ENCODE measurements around the gene SPINT2. TPM values are rescaled to one million over a fixed set of nuclear protein-coding genes. Genes with fewer than 3 reads are reported as not detected.
A peak's percentile ranks its signal among the peaks of the same experiment; 100 is the strongest.

SPINT2 gene
- total and polyA plus RNA-seq, 2 of the 13 experiments (the other 11 are each of a cell fraction or from before 2014, with no cell fraction given) = 0.31 to 0.77 TPM

- ChIA-PET POLR2A (interaction anchor here (1.1 to 1.9 kb wide), 3 partner anchors 11 to 71 kb away, joined by 3 to 11 read pairs (median 5); partner anchors contain the start of gene PSMD8), CTCF (ENCODE audit: low intra/inter-chr PET ratio, low total read pairs) (no interaction called here)
- intact Hi-C loops (cut with micrococcal nuclease; ENCODE audit: unreplicated experiment) = no loop called here
- Histone ChIP-seq H3K27me3 (ENCODE audit: control insufficient read depth in 1 of 2, insufficient read depth in 2 of 2, low read length in 2 of 2) (peaks cover 0 to 6% of the 10 kb centered on the region in 2 experiments; a peak in 3 of 5 replicates), H3K4me3 (replicated peaks in 1 of 3; ENCODE audit: insufficient read depth in 1 of 3, low read depth in 2 of 3, low read length in 3 of 3) (peak within 1 kb of the TSS; percentile 17 to 60 (median 26); a peak in 4 of 6 replicates), H3K9ac (ENCODE audit: insufficient read depth, low read depth, low read length) (peak within 1 kb of the TSS; percentile 7; the same call in 1 of the 2 replicates), H3K79me2 (ENCODE audit: insufficient read depth, low read length) (no peaks in the 10 kb centered on the region), H3K4me2 (ENCODE audit: low read depth, low read length) (peak within 1 kb of the TSS; percentile 66), H4K20me1 (ENCODE audit: insufficient read depth, low read length) (no peaks in the 10 kb centered on the region), H2AFZ (ENCODE audit: low read length) (no peak within 1 kb of the TSS), H3K36me3 (replicated peaks in 1 of 2; ENCODE audit: control insufficient read depth in 1 of 2, insufficient read depth in 2 of 2, low read length in 2 of 2) (peaks cover 1 to 4% of the 10 kb centered on the region in 2 experiments; a peak in 2 of 5 replicates), H3K9me3 (ENCODE audit: low read length) (no peaks in the 10 kb centered on the region), H3K27ac (ENCODE audit: extremely low read length, insufficient read depth, low read length) (peak within 1 kb of the TSS; percentile 58), H3K4me1 (ENCODE audit: insufficient read depth, low read length) (peaks cover 43% of the 10 kb centered on the region)
- ATAC-seq = peak; percentile 12
- no TSS peak for BruUV-seq (replicated peaks)
- DNase-seq (ENCODE audit: low spot score) = no peak
- no peak for FAIRE-seq
- WGBS (ENCODE audit: low lambda C conversion rate) = 72% methylated on average over 11 of the region's 28 CpGs
- in situ Hi-C loops (cut with HindIII; ENCODE audit: extremely low pct_ligation_motif_present, low pct_unique_long_range_greater_than_20kb) = no loop called here
- TF ChIP-seq ARID5B (CRISPR knock-in tag; IDR thresholded peaks at IDR 0.05) = 0 out of 2 replicates have a peak, but pooled peaks have one; percentile 5
- 0 out of 2 replicates have a peak, but pooled peaks have one; percentile 44 for TF ChIP-seq ZNF788 (CRISPR knock-in tag; IDR thresholded peaks at IDR 0.05; ENCODE audit: borderline replicate concordance)
- TF ChIP-seq ZGPAT (CRISPR knock-in tag; IDR thresholded peaks at IDR 0.05) = peak; percentile 8; the same call in 1 of the 2 replicates
- 0 out of 2 replicates have a peak, but pooled peaks have one; percentile 41 for TF ChIP-seq TBX2 (CRISPR knock-in tag; IDR thresholded peaks at IDR 0.05; ENCODE audit: borderline replicate concordance)
- TF ChIP-seq SALL2 (CRISPR knock-in tag; IDR thresholded peaks at IDR 0.05) = no peak
- TF ChIP-seq PTBP1 (IDR thresholded peaks at IDR 0.05; ENCODE audit: low read depth, low read length, poor library complexity, severe bottlenecking) = no peak
- TF ChIP-seq ZSCAN25 (CRISPR knock-in tag; IDR thresholded peaks at IDR 0.05) = peak; percentile 45; the same call in 1 of the 2 replicates
- TF ChIP-seq MAZ (IDR thresholded peaks at IDR 0.05; ENCODE audit: borderline replicate concordance, low read depth, low read length) = no peak
- TF ChIP-seq MAZ (CRISPR knock-in tag; IDR thresholded peaks at IDR 0.05; ENCODE audit: low read depth) = 0 out of 2 replicates have a peak, but pooled peaks have one; percentile 38
- 0 out of 2 replicates have a peak, but pooled peaks have one; percentile 9 for TF ChIP-seq ZBTB33 (CRISPR knock-in tag; IDR thresholded peaks at IDR 0.05)
- 0 out of 2 replicates have a peak, but pooled peaks have one; percentile 43 for TF ChIP-seq ZNF263 (CRISPR knock-in tag; IDR thresholded peaks at IDR 0.05)
- 0 out of 2 replicates have a peak, but pooled peaks have one; percentile 65 for TF ChIP-seq MTA1 (CRISPR knock-in tag; IDR thresholded peaks at IDR 0.05; ENCODE audit: borderline replicate concordance)
Observed at GRCh38 chr19:38303517-38304351, 39.4 kb downstream of the SPINT2 start, which contains the start of gene C19orf33. Gene C19orf33 (plus strand): TSS chr19:38304251. CDS start chr19:38304262, 11 bp downstream.
